HCT116 (cell line): Measurements from ENCODE around the gene KLK7. TPM values are rescaled to one million over a fixed set of nuclear protein-coding genes. Genes with fewer than 3 reads are reported as not detected.
A peak's percentile ranks its signal among the peaks of the same experiment; 100 is the strongest.

Experiments
- ATAC-seq: fragments of 200-7000 bp; cut with Tn5 transposase; 2 replicates; pipeline ENCODE4 v1.9.1; 2020; ENCODE audit warnings: mild to moderate bottlenecking, moderate library complexity
- BruUV-seq: library from RNA; stranded (reverse); fragments of 400-500 nt; replicated peaks from 2 replicates; lab custom pipeline; 2021; lab: Mats Ljungman, UMichigan
- CTCF ChIA-PET: fragments of 300-600 bp; sonication (Branson Sonifier 250); formaldehyde crosslinking; loops from one replicate; lab custom pipeline; 2021; ENCODE audit warnings: antibody characterized with exemption; lab: Charles Lee
- POLR2A ChIA-PET: fragments of 300-600, 350-600 bp; sonication (Branson Sonifier 250); formaldehyde crosslinking; loops from one replicate; lab custom pipeline; 2021; ENCODE audit warnings: antibody characterized with exemption; lab: Charles Lee
- RAD21 ChIA-PET, 2 experiments: fragments of 300-600 bp; sonication (Branson Sonifier 250); formaldehyde crosslinking; loops; one replicate each; lab custom pipeline; 2023; ENCODE audit warnings: low total read pairs in 2 of 2; ENCODE audit not compliant: uncharacterized antibody in 2 of 2, unreplicated experiment in 2 of 2, low non-redundant PET in 1 of 2; lab: Charles Lee
- DNase-seq: peaks from one replicate; pipeline ENCODE4 v3.0.0-alpha.2; 2010; ENCODE audit warnings: low read depth, low spot score
- H2AFZ ChIP-seq: fragments of 200-600 bp; shearing (Covaris generic), sonication (generic); 2 replicates; pipeline ENCODE4 v1.6.1; 2017; ENCODE audit warnings: low read depth, mixed run types, mixed read lengths, antibody characterized with exemption, low read length; ENCODE audit not compliant: poor library complexity, severe bottlenecking
- H3K27ac ChIP-seq: 2 replicates; pipeline ENCODE4 v1.5.1; 2012; ENCODE audit warnings: low read depth, low read length
- H3K27me3 ChIP-seq: fragments of 200-600 bp; sonication (generic); 2 replicates; pipeline ENCODE4 v1.6.1; 2016; ENCODE audit warnings: mixed run types, low read length, mixed read lengths; ENCODE audit not compliant: insufficient read depth
- H3K36me3 ChIP-seq, 2 experiments: fragments of 200-500 bp in 1 of 2; fragments of 200-600 bp in 1 of 2; sonication (Bioruptor generic) in 1 of 2; sonication (generic) in 1 of 2; 2 replicates each; pipeline versions ENCODE4 v1.5.1 to v1.6.1; 2014 to 2016; ENCODE audit warnings: low read length in 2 of 2, inconsistent platforms in 1 of 2, mixed read lengths in 1 of 2, mixed run types in 1 of 2; ENCODE audit not compliant: insufficient read depth in 2 of 2, control insufficient read depth in 1 of 2
- H3K4me1 ChIP-seq, 2 experiments: fragments of 200-600 bp in 1 of 2; sonication (generic) in 1 of 2; 2 replicates each; pipeline versions ENCODE4 v1.5.1 to v1.6.1; 2012 to 2017; ENCODE audit warnings: low read length in 2 of 2, inconsistent platforms in 1 of 2, mild to moderate bottlenecking in 1 of 2, mixed read lengths in 1 of 2, mixed run types in 1 of 2, moderate library complexity in 1 of 2; ENCODE audit not compliant: insufficient read depth in 2 of 2, control insufficient read depth in 1 of 2
- H3K4me2 ChIP-seq: fragments of 200-600 bp; sonication (generic); 2 replicates; pipeline ENCODE4 v1.6.1; 2017; ENCODE audit warnings: mixed run types, low read length, mixed read lengths
- H3K4me3 ChIP-seq, 2 experiments: fragments of 200-600 bp in 1 of 2; sonication (generic) in 1 of 2; replicated peaks in 1 of 2; 2 replicates each; pipeline ENCODE4 v1.5.1; 2011 to 2016; ENCODE audit warnings: low read length in 2 of 2, control low read depth in 1 of 2, low read depth in 1 of 2, mild to moderate bottlenecking in 1 of 2, mixed read lengths in 1 of 2, mixed run types in 1 of 2
- H3K79me2 ChIP-seq: fragments of 200-600 bp; sonication (generic); 2 replicates; pipeline ENCODE4 v1.6.1; 2017; ENCODE audit warnings: mild to moderate bottlenecking, mixed run types, low read length, moderate library complexity, mixed read lengths; ENCODE audit not compliant: insufficient read depth
- H3K9ac ChIP-seq: fragments of 200-600 bp; sonication (generic); 2 replicates; pipeline ENCODE4 v1.6.1; 2016; ENCODE audit warnings: low read length, mixed read lengths
- H3K9me2 ChIP-seq: fragments of 200-600 bp; sonication (generic), shearing (Covaris generic); 2 replicates; pipeline ENCODE4 v1.6.1; 2017; ENCODE audit warnings: mixed run types, mild to moderate bottlenecking, moderate library complexity; ENCODE audit not compliant: insufficient read depth
- H3K9me3 ChIP-seq, 2 experiments: fragments of 200-500 bp in 1 of 2; fragments of 200-600 bp in 1 of 2; sonication (Bioruptor generic) in 1 of 2; sonication (generic) in 1 of 2; 2 replicates each; pipeline ENCODE4 v1.6.1; 2014 to 2017; ENCODE audit warnings: low read length in 2 of 2, mixed read lengths in 2 of 2, inconsistent platforms in 1 of 2, low read depth in 1 of 2, mild to moderate bottlenecking in 1 of 2, mixed run types in 1 of 2, moderate library complexity in 1 of 2; ENCODE audit not compliant: control insufficient read depth in 1 of 2, insufficient read depth in 1 of 2
- H4K20me1 ChIP-seq: fragments of 200-600 bp; sonication (generic), shearing (Covaris generic); 2 replicates; pipeline ENCODE4 v1.6.1; 2017; ENCODE audit warnings: mixed run types, mild to moderate bottlenecking, moderate library complexity; ENCODE audit not compliant: insufficient read depth
- CEBPB ChIP-seq: IDR thresholded peaks from 2 replicates; pipeline ENCODE4 v1.6.1; 2012; ENCODE audit warnings: low read depth
- EGR1 ChIP-seq: IDR thresholded peaks from 2 replicates; pipeline ENCODE4 v1.6.1; 2012; ENCODE audit warnings: low read depth
- FOSL1 ChIP-seq: IDR thresholded peaks from 2 replicates; pipeline ENCODE4 v1.6.1; 2012; ENCODE audit warnings: low read depth
- JUND ChIP-seq: IDR thresholded peaks from 2 replicates; pipeline ENCODE4 v1.6.1; 2012
- POLR2A ChIP-seq: IDR thresholded peaks from 2 replicates; pipeline ENCODE4 v1.7.0; 2011; ENCODE audit warnings: borderline replicate concordance; ENCODE audit not compliant: insufficient read depth, insufficient read length; ENCODE audit errors: extremely low read depth
- POLR2AphosphoS5 ChIP-seq: IDR thresholded peaks from 2 replicates; pipeline ENCODE4 v1.6.1; 2011; ENCODE audit warnings: mild to moderate bottlenecking, low read depth, low read length, moderate library complexity
- RAD21 ChIP-seq: IDR thresholded peaks from 2 replicates; pipeline ENCODE4 v1.6.1; 2012; ENCODE audit warnings: low read depth, mild to moderate bottlenecking
- SIN3A ChIP-seq: IDR thresholded peaks from 2 replicates; pipeline ENCODE4 v1.6.1; 2012; ENCODE audit warnings: low read depth
- SP1 ChIP-seq: IDR thresholded peaks from 2 replicates; pipeline ENCODE4 v1.6.1; 2012; ENCODE audit warnings: low read depth
- SRF ChIP-seq: IDR thresholded peaks from 2 replicates; pipeline ENCODE4 v1.6.1; 2012; ENCODE audit warnings: low read depth
- TCF7L2 ChIP-seq: IDR thresholded peaks from 2 replicates; pipeline ENCODE4 v1.7.0; 2011; ENCODE audit warnings: borderline replicate concordance, inconsistent platforms; ENCODE audit not compliant: insufficient read depth, insufficient read length; ENCODE audit errors: extremely low read depth
- YY1 ChIP-seq: IDR thresholded peaks from 2 replicates; pipeline ENCODE4 v1.6.1; 2011; ENCODE audit warnings: low read length, low read depth, moderate library complexity, mild to moderate bottlenecking; ENCODE audit not compliant: insufficient replicate concordance; ENCODE audit errors: extremely low read depth
- ZNF274 ChIP-seq: fragments of 200-500 bp; sonication (Bioruptor generic); IDR thresholded peaks from 2 replicates; pipeline ENCODE4 v1.6.1; 2014; ENCODE audit warnings: mild to moderate bottlenecking, low read depth, low read length, inconsistent platforms
- intact Hi-C: fragments of 100-400 bp; cut with micrococcal nuclease; formaldehyde crosslinking; loops from 2 replicates; pipeline ENCODE4 v1.10.0; 2022
- total RNA-seq: library from RNA; stranded (reverse); gene quantifications from one replicate; pipeline ENCODE4 v1.2.1, GENCODE V29; 2021; ENCODE audit not compliant: unreplicated experiment
- TF ChIP-seq, protein P1 (sequence below): IDR thresholded peaks from 2 replicates; pipeline ENCODE4 v1.6.1; 2011; ENCODE audit warnings: mild to moderate bottlenecking, low read length, moderate library complexity; ENCODE audit not compliant: insufficient replicate concordance; ENCODE audit errors: extremely low read depth
- TF ChIP-seq, protein P2 (sequence below): IDR thresholded peaks from 2 replicates; pipeline ENCODE4 v1.6.1; 2012; ENCODE audit warnings: low read depth
- TF ChIP-seq, protein P3 (sequence below), 3 experiments: fragments of 200-600 bp in 1 of 3; sonication (generic) in 1 of 3; IDR thresholded peaks in 2 of 3; conservative IDR thresholded peaks in 1 of 3; 2 replicates each; pipeline ENCODE4 v1.5.1; 2012 to 2017; ENCODE audit warnings: low read depth in 2 of 3, low read length in 2 of 3, antibody characterized with exemption in 1 of 3, borderline replicate concordance in 1 of 3, control low read depth in 1 of 3, mild to moderate bottlenecking in 1 of 3, mixed read lengths in 1 of 3, mixed run types in 1 of 3, moderate library complexity in 1 of 3; ENCODE audit not compliant: insufficient read depth in 1 of 3
- TF ChIP-seq, protein P4 (sequence below): IDR thresholded peaks from 2 replicates; pipeline ENCODE4 v1.6.1; 2012
- TF ChIP-seq, protein P5 (sequence below): IDR thresholded peaks from 2 replicates; pipeline ENCODE4 v1.6.1; 2012

The KLK7 gene
- total RNA-seq, 1 experiment from 2014 or later = 30.5 TPM

DNA sequence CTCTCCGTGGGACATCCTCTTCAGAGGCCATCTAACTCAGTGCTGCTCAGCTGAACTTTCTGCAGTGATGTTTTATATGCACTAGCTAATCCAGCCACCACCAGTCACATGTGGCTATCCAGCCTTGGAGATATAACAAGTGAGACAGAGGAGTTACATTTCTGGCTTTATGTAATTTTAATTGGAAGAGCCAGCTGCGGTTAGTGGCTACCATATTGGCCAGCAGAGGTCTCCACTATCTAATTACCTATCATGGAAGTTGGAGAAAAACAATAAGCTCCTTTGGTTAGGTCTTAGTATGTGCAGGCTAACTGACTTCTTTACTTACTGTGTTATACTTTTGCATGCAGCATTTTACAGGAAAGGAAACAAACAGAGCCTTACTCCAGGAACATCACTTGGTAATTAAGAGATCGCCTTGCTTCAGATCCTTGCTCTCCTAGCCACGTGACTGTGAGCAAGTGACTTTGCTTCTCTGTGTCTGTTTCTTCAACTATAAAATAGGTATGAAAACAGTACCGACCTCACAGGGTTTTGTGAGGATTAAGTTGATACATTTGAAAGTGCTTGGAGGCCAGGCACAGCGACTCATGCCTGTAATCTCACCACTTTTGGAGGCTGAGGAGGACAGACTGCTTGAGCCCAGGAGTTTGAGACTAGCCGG, 37.4 kb upstream of the KLK7 start:
- Histone ChIP-seq H3K79me2 (no peaks in the 10 kb centered on the region), H3K27ac (no peak overlapping the region), H3K9me2 (no peaks in the 10 kb centered on the region), H3K9ac (no peak overlapping the region), H3K4me3 (no peak overlapping the region), H2AFZ (no peak overlapping the region), H3K4me2 (0 out of 2 replicates have a peak overlapping the region, but pooled peaks have one; percentile 80), H3K4me1 (peaks cover 18 to 54% of the 10 kb centered on the region in 2 experiments), H3K36me3 (no peaks in the 10 kb centered on the region), H4K20me1 (no peaks in the 10 kb centered on the region), H3K9me3 (no peaks in the 10 kb centered on the region), H3K27me3 (no peaks in the 10 kb centered on the region)
- ChIA-PET POLR2A (interaction anchor here (0.9 to 5.4 kb wide), 5 partner anchors 19 to 99 kb away, joined by 3 to 49 read pairs (median 6); partner anchors contain the start of gene KLK8), RAD21 (interaction anchor here (0.7 to 1.6 kb wide), 4 partner anchors 75 to 317 kb away, joined by 3 to 10 read pairs (median 4); no protein-coding TSS in a partner anchor), CTCF (interaction anchor here (0.7 to 7.3 kb wide), 13 partner anchors 8 to 225 kb away, joined by 3 to 140 read pairs (median 5); partner anchors contain the start of genes KLK13 and KLK8)
- intact Hi-C loops = loop anchor here (1.0 kb wide), 1 partner anchor 73 kb away; no protein-coding TSS in a partner anchor
- DNase-seq = no peak
- ATAC-seq = 0 out of 2 replicates have a peak, but pooled peaks have one; percentile 1
- BruUV-seq = no TSS peak
- TF ChIP-seq CEBPB (no peak), SIN3A (no peak), POLR2A (no peak), TCF7L2 (no peak), YY1 (no peak), POLR2AphosphoS5 (no peak), SP1 (peak; percentile 12; the same call in 1 of the 2 replicates), SRF (no peak), RAD21 (peak; percentile 71), EGR1 (no peak), JUND (no peak), ZNF274 (no peak), FOSL1 (no peak)
- TF ChIP-seq, protein P1, sequence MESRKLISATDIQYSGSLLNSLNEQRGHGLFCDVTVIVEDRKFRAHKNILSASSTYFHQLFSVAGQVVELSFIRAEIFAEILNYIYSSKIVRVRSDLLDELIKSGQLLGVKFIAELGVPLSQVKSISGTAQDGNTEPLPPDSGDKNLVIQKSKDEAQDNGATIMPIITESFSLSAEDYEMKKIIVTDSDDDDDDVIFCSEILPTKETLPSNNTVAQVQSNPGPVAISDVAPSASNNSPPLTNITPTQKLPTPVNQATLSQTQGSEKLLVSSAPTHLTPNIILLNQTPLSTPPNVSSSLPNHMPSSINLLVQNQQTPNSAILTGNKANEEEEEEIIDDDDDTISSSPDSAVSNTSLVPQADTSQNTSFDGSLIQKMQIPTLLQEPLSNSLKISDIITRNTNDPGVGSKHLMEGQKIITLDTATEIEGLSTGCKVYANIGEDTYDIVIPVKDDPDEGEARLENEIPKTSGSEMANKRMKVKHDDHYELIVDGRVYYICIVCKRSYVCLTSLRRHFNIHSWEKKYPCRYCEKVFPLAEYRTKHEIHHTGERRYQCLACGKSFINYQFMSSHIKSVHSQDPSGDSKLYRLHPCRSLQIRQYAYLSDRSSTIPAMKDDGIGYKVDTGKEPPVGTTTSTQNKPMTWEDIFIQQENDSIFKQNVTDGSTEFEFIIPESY = no peak
- TF ChIP-seq, protein P2, sequence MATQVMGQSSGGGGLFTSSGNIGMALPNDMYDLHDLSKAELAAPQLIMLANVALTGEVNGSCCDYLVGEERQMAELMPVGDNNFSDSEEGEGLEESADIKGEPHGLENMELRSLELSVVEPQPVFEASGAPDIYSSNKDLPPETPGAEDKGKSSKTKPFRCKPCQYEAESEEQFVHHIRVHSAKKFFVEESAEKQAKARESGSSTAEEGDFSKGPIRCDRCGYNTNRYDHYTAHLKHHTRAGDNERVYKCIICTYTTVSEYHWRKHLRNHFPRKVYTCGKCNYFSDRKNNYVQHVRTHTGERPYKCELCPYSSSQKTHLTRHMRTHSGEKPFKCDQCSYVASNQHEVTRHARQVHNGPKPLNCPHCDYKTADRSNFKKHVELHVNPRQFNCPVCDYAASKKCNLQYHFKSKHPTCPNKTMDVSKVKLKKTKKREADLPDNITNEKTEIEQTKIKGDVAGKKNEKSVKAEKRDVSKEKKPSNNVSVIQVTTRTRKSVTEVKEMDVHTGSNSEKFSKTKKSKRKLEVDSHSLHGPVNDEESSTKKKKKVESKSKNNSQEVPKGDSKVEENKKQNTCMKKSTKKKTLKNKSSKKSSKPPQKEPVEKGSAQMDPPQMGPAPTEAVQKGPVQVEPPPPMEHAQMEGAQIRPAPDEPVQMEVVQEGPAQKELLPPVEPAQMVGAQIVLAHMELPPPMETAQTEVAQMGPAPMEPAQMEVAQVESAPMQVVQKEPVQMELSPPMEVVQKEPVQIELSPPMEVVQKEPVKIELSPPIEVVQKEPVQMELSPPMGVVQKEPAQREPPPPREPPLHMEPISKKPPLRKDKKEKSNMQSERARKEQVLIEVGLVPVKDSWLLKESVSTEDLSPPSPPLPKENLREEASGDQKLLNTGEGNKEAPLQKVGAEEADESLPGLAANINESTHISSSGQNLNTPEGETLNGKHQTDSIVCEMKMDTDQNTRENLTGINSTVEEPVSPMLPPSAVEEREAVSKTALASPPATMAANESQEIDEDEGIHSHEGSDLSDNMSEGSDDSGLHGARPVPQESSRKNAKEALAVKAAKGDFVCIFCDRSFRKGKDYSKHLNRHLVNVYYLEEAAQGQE = no peak
- TF ChIP-seq, protein P3, sequence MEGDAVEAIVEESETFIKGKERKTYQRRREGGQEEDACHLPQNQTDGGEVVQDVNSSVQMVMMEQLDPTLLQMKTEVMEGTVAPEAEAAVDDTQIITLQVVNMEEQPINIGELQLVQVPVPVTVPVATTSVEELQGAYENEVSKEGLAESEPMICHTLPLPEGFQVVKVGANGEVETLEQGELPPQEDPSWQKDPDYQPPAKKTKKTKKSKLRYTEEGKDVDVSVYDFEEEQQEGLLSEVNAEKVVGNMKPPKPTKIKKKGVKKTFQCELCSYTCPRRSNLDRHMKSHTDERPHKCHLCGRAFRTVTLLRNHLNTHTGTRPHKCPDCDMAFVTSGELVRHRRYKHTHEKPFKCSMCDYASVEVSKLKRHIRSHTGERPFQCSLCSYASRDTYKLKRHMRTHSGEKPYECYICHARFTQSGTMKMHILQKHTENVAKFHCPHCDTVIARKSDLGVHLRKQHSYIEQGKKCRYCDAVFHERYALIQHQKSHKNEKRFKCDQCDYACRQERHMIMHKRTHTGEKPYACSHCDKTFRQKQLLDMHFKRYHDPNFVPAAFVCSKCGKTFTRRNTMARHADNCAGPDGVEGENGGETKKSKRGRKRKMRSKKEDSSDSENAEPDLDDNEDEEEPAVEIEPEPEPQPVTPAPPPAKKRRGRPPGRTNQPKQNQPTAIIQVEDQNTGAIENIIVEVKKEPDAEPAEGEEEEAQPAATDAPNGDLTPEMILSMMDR (IDR thresholded peaks at IDR 0.05 in 2 of 3, conservative IDR thresholded peaks at IDR 0.05 in 1 of 3; ENCODE audit: borderline replicate concordance in 1 of 3, insufficient read depth in 1 of 3, low read depth in 2 of 3, low read length in 2 of 3) = peak; percentile 72 to 87 (median 83)
- TF ChIP-seq, protein P4, sequence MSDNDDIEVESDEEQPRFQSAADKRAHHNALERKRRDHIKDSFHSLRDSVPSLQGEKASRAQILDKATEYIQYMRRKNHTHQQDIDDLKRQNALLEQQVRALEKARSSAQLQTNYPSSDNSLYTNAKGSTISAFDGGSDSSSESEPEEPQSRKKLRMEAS = no peak
- TF ChIP-seq, protein P5, sequence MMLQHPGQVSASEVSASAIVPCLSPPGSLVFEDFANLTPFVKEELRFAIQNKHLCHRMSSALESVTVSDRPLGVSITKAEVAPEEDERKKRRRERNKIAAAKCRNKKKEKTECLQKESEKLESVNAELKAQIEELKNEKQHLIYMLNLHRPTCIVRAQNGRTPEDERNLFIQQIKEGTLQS = no peak
